ENCODE data around the gene SLC18B1. TPM values are rescaled to one million over a fixed set of nuclear protein-coding genes. Genes with fewer than 3 reads are reported as not detected.

Gene SLC18B1
- total and polyA plus RNA-seq, 2 of the 13 experiments (the other 11 are each of a cell fraction or from before 2014, with no cell fraction given): 11.4 to 13.8 TPM

- TF ChIP-seq CBX2 (IDR thresholded peaks at IDR 0.05; ENCODE audit: low read depth, low read length) (no peak), CBX2 (CRISPR knock-in tag; IDR thresholded peaks at IDR 0.05; ENCODE audit: low read depth) (no peak), AFF4 (CRISPR knock-in tag; IDR thresholded peaks at IDR 0.05) (no peak), ZNF12 (CRISPR knock-in tag; IDR thresholded peaks at IDR 0.05) (no peak), MAZ (IDR thresholded peaks at IDR 0.05; ENCODE audit: borderline replicate concordance, low read depth, low read length) (no peak), MAZ (CRISPR knock-in tag; IDR thresholded peaks at IDR 0.05; ENCODE audit: low read depth) (no peak), ZNF839 (CRISPR knock-in tag; IDR thresholded peaks at IDR 0.05; ENCODE audit: borderline replicate concordance) (no peak), GABPB1 (CRISPR knock-in tag; IDR thresholded peaks at IDR 0.05) (0 out of 2 replicates have a peak, but pooled peaks have one; percentile 6), MAFG (CRISPR knock-in tag; IDR thresholded peaks at IDR 0.05) (no peak), KMT2A (CRISPR knock-in tag; IDR thresholded peaks at IDR 0.05) (peak; percentile 8; the same call in 1 of the 2 replicates), BRD4 (CRISPR knock-in tag; IDR thresholded peaks at IDR 0.05) (no peak), ELF1 (CRISPR knock-in tag; IDR thresholded peaks at IDR 0.05) (0 out of 2 replicates have a peak, but pooled peaks have one; percentile 0), SIX4 (CRISPR knock-in tag; IDR thresholded peaks at IDR 0.05) (no peak), MTERF4 (CRISPR knock-in tag; IDR thresholded peaks at IDR 0.05) (no peak), ZNF251 (CRISPR knock-in tag; IDR thresholded peaks at IDR 0.05) (no peak), GTF3A (CRISPR knock-in tag; conservative IDR thresholded peaks at IDR 0.05) (no peak)
Measured at GRCh38 chr6:132812756-132813172, 14.3 kb upstream of the SLC18B1 start (continued).

Data from HepG2 (cell line).